Renal cortical epithelial cell (primary cell): ENCODE data around the gene AKR1E2. TPM values are rescaled to one million over a fixed set of nuclear protein-coding genes. Genes with fewer than 3 reads are reported as not detected.

Experiments used
- DNase-seq: peaks from one replicate; pipeline ENCODE4 v3.0.0-alpha.2; 2011; ENCODE audit warnings: low read depth
- total RNA-seq: library from RNA; depleted of rRNA; stranded (reverse); fragments of >200 nt; gene quantifications from 2 replicates; pipeline ENCODE4 v1.2.3, GENCODE V29; 2014

The AKR1E2 gene
- total RNA-seq, 1 donor from 2014 or later = 6.0 TPM

DNA sequence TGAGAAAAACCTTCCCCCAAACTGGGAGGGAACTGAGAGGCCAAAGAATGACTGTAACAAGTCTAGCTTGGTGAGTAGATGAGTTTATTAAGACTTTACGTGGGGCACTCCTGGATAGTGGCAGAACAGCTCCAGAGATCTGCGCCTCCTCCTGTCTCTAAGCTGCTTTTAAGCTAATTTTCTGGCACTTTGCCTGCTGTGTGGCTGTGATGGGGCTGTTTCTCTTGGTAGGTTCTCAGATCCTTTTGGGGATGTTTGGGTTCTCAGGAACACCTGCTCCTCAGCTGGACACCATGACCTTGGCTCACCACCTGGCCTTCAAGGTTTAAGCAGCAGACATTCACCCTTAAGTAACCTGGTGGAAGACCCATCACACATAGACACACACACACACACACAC, 68.3 kb downstream of the AKR1E2 start:
- DNase-seq = no peak

Other genes with a start within 250 kb of the AKR1E2 start
- 5.5 and 6.6 TPM in 2 replicates for gene AKR1C1, start 137.2 kb downstream of the AKR1E2 start, total RNA-seq
- gene AKR1C2, start 177.7 kb downstream of the AKR1E2 start, total RNA-seq = 1.9 and 6.5 TPM in 2 replicates